ENCODE results near the gene GPATCH2L.

The GPATCH2L gene

GRCh38 chr14:76153919-76154318, 2.2 kb downstream of the GPATCH2L start:
- Histone ChIP-seq H3K4me3 (ENCODE audit: low read depth, low read length) (no peak overlapping the region), H3K36me3 (replicated peaks) (peaks cover 12% of the 10 kb centered on the region), H3K27me3 (replicated peaks) (no peaks in the 10 kb centered on the region), H3K27ac (no peak overlapping the region)
- DNase-seq, result no peak
- in situ Hi-C loops (cut with HindIII; ENCODE audit: low pct_ligation_motif_present, low sequenced_read_pairs), result no loop called here
- TF ChIP-seq, protein P1, sequence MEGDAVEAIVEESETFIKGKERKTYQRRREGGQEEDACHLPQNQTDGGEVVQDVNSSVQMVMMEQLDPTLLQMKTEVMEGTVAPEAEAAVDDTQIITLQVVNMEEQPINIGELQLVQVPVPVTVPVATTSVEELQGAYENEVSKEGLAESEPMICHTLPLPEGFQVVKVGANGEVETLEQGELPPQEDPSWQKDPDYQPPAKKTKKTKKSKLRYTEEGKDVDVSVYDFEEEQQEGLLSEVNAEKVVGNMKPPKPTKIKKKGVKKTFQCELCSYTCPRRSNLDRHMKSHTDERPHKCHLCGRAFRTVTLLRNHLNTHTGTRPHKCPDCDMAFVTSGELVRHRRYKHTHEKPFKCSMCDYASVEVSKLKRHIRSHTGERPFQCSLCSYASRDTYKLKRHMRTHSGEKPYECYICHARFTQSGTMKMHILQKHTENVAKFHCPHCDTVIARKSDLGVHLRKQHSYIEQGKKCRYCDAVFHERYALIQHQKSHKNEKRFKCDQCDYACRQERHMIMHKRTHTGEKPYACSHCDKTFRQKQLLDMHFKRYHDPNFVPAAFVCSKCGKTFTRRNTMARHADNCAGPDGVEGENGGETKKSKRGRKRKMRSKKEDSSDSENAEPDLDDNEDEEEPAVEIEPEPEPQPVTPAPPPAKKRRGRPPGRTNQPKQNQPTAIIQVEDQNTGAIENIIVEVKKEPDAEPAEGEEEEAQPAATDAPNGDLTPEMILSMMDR (IDR thresholded peaks at IDR 0.05; ENCODE audit: low read depth, low read length, missing control alignments), result no peak

DNA sequence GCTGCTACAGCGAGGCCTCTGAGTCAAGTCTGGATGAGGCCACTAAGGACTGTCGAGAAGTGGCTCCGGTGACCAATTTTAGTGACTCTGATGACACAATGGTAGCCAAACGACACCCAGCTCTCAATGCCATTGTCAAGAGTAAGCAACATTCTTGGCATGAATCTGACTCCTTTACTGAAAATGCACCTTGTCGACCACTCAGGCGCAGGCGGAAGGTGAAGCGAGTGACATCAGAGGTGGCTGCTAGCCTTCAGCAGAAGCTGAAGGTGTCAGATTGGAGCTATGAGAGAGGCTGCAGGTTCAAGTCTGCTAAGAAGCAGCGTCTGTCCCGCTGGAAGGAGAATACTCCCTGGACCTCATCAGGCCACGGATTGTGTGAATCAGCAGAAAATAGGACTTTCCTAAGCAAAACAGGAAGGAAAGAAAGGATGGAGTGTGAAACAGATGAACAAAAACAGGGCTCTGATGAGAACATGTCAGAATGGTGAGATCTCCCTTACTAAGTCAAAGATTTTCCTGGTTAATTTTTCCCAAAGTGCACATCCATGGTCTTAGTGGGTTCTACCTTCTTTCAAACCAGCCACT, 2.9 kb downstream of the GPATCH2L start:
- Histone ChIP-seq H3K27me3 (replicated peaks) (no peaks in the 10 kb centered on the region), H3K36me3 (replicated peaks) (peaks cover 15% of the 10 kb centered on the region), H3K4me3 (ENCODE audit: low read depth, low read length) (no peak overlapping the region), H3K27ac (no peak overlapping the region)
- TF ChIP-seq, protein P1 (IDR thresholded peaks at IDR 0.05; ENCODE audit: low read depth, low read length, missing control alignments), result no peak
- in situ Hi-C loops (cut with HindIII; ENCODE audit: low pct_ligation_motif_present, low sequenced_read_pairs), result no loop called here
- no peak for DNase-seq

GRCh38 chr14:76163668-76164363, 12.1 kb downstream of the GPATCH2L start:
- TF ChIP-seq, protein P1 (IDR thresholded peaks at IDR 0.05; ENCODE audit: low read depth, low read length, missing control alignments), result no peak
- in situ Hi-C loops (cut with HindIII; ENCODE audit: low pct_ligation_motif_present, low sequenced_read_pairs), result no loop called here
- Histone ChIP-seq H3K4me3 (ENCODE audit: low read depth, low read length) (no peak overlapping the region), H3K27me3 (replicated peaks) (no peaks in the 10 kb centered on the region), H3K36me3 (replicated peaks) (peaks cover 24% of the 10 kb centered on the region), H3K27ac (no peak overlapping the region)
- DNase-seq, result no peak

DNA sequence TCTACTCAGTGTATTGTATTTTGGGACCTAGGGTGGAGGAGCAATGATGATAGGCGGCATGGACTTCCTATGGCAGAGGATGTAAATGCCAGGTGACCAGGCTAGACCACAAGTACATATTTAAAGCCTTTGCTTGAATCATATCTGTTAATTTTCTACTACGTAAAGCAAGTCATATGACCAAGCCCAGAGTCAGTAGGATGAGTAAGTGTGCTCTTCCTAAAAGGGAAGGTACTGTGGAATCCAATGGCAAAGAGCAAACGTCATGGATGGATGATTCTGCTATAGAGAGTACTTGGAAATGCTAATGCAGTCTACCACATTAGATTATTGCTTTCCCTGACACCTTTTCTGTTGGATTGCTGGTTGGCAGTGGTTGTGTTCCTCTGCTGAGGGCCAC, 16.8 kb downstream of the GPATCH2L start:
- no peaks in the 10 kb centered on the region for H3K27me3 ChIP-seq (replicated peaks)
- in situ Hi-C loops (cut with HindIII; ENCODE audit: low pct_ligation_motif_present, low sequenced_read_pairs), result no loop called here
- H3K4me3 ChIP-seq (ENCODE audit: low read depth, low read length), result no peak overlapping the region
- TF ChIP-seq, protein P1 (IDR thresholded peaks at IDR 0.05; ENCODE audit: low read depth, low read length, missing control alignments), result no peak
- H3K27ac ChIP-seq, result no peak overlapping the region
- no peak for DNase-seq
- peaks cover 40% of the 10 kb centered on the region for H3K36me3 ChIP-seq (replicated peaks)

DNA sequence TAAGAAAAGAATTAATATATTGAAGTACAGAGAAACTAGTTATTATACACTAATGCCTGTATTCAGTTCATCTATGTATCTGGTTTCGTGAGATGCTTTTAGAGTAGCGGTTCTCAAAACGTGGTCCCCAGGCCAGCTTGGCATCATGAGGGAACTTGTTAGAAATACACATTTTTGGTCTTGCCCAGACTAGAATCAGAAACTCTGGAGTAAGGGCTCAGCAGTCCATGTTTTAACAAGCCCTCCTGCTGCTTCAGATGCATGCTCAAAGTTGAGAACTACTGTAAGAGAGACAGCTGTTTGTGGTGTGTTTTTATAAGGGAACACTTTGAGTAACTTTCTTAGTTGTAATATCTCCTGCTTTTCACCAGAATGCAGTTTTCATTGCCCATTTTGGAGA, 18.1 kb downstream of the GPATCH2L start:
- in situ Hi-C loops (cut with HindIII; ENCODE audit: low pct_ligation_motif_present, low sequenced_read_pairs), result no loop called here
- peaks cover 41% of the 10 kb centered on the region for H3K36me3 ChIP-seq (replicated peaks)

More for the DNA sequence above, 18.1 kb downstream of the GPATCH2L start:
- no peak for DNase-seq
- H3K27ac ChIP-seq, result no peak overlapping the region
- no peaks in the 10 kb centered on the region for H3K27me3 ChIP-seq (replicated peaks)
- TF ChIP-seq, protein P1 (IDR thresholded peaks at IDR 0.05; ENCODE audit: low read depth, low read length, missing control alignments), result no peak
- no peak overlapping the region for H3K4me3 ChIP-seq (ENCODE audit: low read depth, low read length)

Data from brain microvascular endothelial cell (primary cell).